Psoas muscle (tissue), 8 donors: ENCODE data around the gene BABAM1. TPM values are rescaled to one million over a fixed set of nuclear protein-coding genes. Genes with fewer than 3 reads are reported as not detected.

Experiments used
- ATAC-seq, 4 donors: fragments of 200-7000 bp; cut with Tn5 transposase; one replicate each; pipeline ENCODE4 v1.9.1; 2020; ENCODE audit warnings: moderate library complexity in 3 of 4, mild to moderate bottlenecking in 2 of 4
- DNase-seq, 2 donors: peaks; one replicate each; pipeline ENCODE4 v3.0.0-alpha.2; 2020
- H3K27ac ChIP-seq: fragments of 200-600 bp; one replicate; pipeline ENCODE4 v1.8.0; 2022
- H3K27me3 ChIP-seq, 3 donors: fragments of 200-600 bp in 1 of 3; one replicate each; pipeline versions ENCODE4 v1.6.1 to v1.8.0; 2013 to 2022; ENCODE audit warnings: low read length in 2 of 3, mild to moderate bottlenecking in 2 of 3, moderate library complexity in 1 of 3; ENCODE audit not compliant: insufficient read depth in 3 of 3
- H3K36me3 ChIP-seq, 2 donors: fragments of 200-600 bp in 1 of 2; one replicate each; pipeline versions ENCODE4 v1.6.1 to v1.8.0; 2013 to 2022; ENCODE audit warnings: low read depth in 1 of 2, mild to moderate bottlenecking in 1 of 2, moderate library complexity in 1 of 2; ENCODE audit not compliant: insufficient read depth in 1 of 2
- H3K4me1 ChIP-seq: fragments of 200-600 bp; one replicate; pipeline ENCODE4 v1.8.0; 2022
- H3K4me3 ChIP-seq: fragments of 200-600 bp; one replicate; pipeline ENCODE4 v1.8.0; 2022; ENCODE audit warnings: mild to moderate bottlenecking
- H3K9me3 ChIP-seq: fragments of 200-600 bp; one replicate; pipeline ENCODE4 v1.8.0; 2022
- WGBS, 3 donors: extraction: QIAGEN DNeasy Blood & Tissue Kit; methylation state at CpG; one replicate each; pipeline versions ENCODE4 v1.1.6 to v1.1.7; 2013; 5-methylcytosine and 5-hydroxymethylcytosine counted together
- intact Hi-C, 2 donors: fragments of 100-400 bp; cut with DNase I; formaldehyde crosslinking; loops; one replicate each; pipeline versions ENCODE4 v1.11.0 to v1.14.2; 2022
- polyA plus RNA-seq, 3 donors: library from polyadenylated mRNA; stranded (reverse); fragments of 200-250 nt; gene quantifications; one replicate each; pipeline ENCODE4 v1.2.3, GENCODE V29; 2013
- total RNA-seq, 4 donors: library from RNA; stranded (reverse); fragmentation: NEBNext Ultra II Directional in 2 of 4; extraction: Animal tissue kit (Norgen Biotek cat#: 25700) in 2 of 4; gene quantifications; one replicate each; pipeline versions ENCODE4 v1.2.1 to v1.2.4, GENCODE V29; 2021 to 2023
- TF ChIP-seq, protein P1 (sequence below): fragments of 200-600 bp; IDR thresholded peaks from one replicate; pipeline ENCODE4 v1.8.0; 2022; ENCODE audit warnings: antibody characterized with exemption
- donor health status: healthy with polysubstance abuse.
- donor health status: DM: no; HTN: no; CAD: no; lungs with moderate emphysema.
- donor health status: Bipolar disorder and iron deficiency.
- donor health status: healthy.
- donor health status: DM: yes; HTN: yes; CAD: no.
- donor health status: DM: no; HTN: no; CAD: no.
- donor health status: DM: no; HTN: no; CAD: no.
- donor health status: DM: yes; HTN: yes; CAD: no.

BABAM1 gene
- total and polyA plus RNA-seq, 7 donors: 70.0 to 145 (median 90.7) TPM

DNA sequence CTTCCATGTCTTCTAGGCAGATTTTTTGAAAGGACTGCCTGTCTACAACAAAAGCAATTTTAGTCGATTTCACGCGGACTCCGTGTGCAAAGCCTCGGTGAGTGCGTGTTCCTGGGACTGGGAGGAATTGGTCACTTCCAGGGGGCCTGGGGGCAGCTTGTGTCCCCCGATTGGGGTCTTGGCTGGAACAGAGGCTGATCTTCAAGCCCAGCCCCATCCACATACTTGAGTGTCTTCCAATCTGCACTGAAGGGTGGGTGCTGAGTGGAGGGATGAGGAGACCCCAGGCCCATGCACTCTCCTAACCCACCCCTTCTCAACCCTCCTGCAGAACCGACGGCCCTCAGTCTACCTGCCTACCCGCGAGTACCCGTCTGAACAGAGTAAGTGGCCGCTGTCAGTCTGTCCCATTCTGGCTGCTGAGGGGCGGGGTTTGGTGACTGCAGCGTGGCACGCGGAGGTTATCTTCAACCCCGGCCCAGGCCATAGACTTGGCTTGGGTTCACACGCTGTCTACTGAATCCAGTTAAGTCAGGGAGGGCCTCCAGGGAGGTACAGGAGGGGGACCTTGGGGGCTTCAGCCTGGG is 46.9 kb downstream of the BABAM1 start:
- H3K27ac ChIP-seq: no peak overlapping the region
- peaks cover 21% of the 10 kb centered on the region for H3K4me1 ChIP-seq
- H3K9me3 ChIP-seq: no peaks in the 10 kb centered on the region
- intact Hi-C loops: no loop called here
- DNase-seq: no peak
- peaks cover 0 to 41% of the 10 kb centered on the region in 2 donors for H3K36me3 ChIP-seq
- H3K4me3 ChIP-seq: no peak overlapping the region
- no peak for ATAC-seq
- TF ChIP-seq, protein P1, sequence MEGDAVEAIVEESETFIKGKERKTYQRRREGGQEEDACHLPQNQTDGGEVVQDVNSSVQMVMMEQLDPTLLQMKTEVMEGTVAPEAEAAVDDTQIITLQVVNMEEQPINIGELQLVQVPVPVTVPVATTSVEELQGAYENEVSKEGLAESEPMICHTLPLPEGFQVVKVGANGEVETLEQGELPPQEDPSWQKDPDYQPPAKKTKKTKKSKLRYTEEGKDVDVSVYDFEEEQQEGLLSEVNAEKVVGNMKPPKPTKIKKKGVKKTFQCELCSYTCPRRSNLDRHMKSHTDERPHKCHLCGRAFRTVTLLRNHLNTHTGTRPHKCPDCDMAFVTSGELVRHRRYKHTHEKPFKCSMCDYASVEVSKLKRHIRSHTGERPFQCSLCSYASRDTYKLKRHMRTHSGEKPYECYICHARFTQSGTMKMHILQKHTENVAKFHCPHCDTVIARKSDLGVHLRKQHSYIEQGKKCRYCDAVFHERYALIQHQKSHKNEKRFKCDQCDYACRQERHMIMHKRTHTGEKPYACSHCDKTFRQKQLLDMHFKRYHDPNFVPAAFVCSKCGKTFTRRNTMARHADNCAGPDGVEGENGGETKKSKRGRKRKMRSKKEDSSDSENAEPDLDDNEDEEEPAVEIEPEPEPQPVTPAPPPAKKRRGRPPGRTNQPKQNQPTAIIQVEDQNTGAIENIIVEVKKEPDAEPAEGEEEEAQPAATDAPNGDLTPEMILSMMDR: no peak
- H3K27me3 ChIP-seq: peaks cover 0 to 1% (median 0%) of the 10 kb centered on the region in 3 donors
- 90 to 91% (median 90%) methylated on average over 19 of the region's 19 CpGs for WGBS, 3 donors

- WGBS, 3 donors: 61 to 74% (median 66%) methylated on average over 6 of the region's 6 CpGs
- H3K27me3 ChIP-seq: no peaks in the 10 kb centered on the region
- no peak overlapping the region for H3K27ac ChIP-seq
- TF ChIP-seq, protein P1: no peak
- H3K9me3 ChIP-seq: no peaks in the 10 kb centered on the region
- intact Hi-C loops: no loop called here
- ATAC-seq (no peak), DNase-seq (no peak)
- H3K4me3 ChIP-seq: no peak overlapping the region
- no peaks in the 10 kb centered on the region for H3K4me1 ChIP-seq
- H3K36me3 ChIP-seq: peaks cover 3 to 72% of the 10 kb centered on the region in 2 donors
Measured at GRCh38 chr19:17318966-17319365, 51.7 kb downstream of the BABAM1 start.

- H3K9me3 ChIP-seq: no peaks in the 10 kb centered on the region
- 89 to 93% (median 93%) methylated on average over 40 of the region's 40 CpGs for WGBS, 3 donors
- TF ChIP-seq, protein P1: no peak
- H3K27ac ChIP-seq: no peak overlapping the region
- H3K4me3 ChIP-seq: no peak overlapping the region
- no peaks in the 10 kb centered on the region for H3K27me3 ChIP-seq
- H3K4me1 ChIP-seq: no peaks in the 10 kb centered on the region
- DNase-seq (no peak), ATAC-seq (no peak)
- peaks cover 3 to 68% of the 10 kb centered on the region in 2 donors for H3K36me3 ChIP-seq
- intact Hi-C loops: no loop called here
Measured at GRCh38 chr19:17319473-17320238, 52.4 kb downstream of the BABAM1 start.

GRCh38 chr19:17320435-17320834 is 53.2 kb downstream of the BABAM1 start:
- 73 to 80% (median 74%) methylated on average over 11 of the region's 11 CpGs for WGBS, 3 donors
- ATAC-seq (no peak), DNase-seq (no peak)
- H3K4me1 ChIP-seq: no peaks in the 10 kb centered on the region
- H3K4me3 ChIP-seq: no peak overlapping the region
- H3K36me3 ChIP-seq: peaks cover 3 to 67% of the 10 kb centered on the region in 2 donors
- no peaks in the 10 kb centered on the region for H3K27me3 ChIP-seq
- no peak overlapping the region for H3K27ac ChIP-seq
- TF ChIP-seq, protein P1: no peak
- intact Hi-C loops: no loop called here
- H3K9me3 ChIP-seq: no peaks in the 10 kb centered on the region
